Ascending aorta (tissue), 2 donors: Measurements from ENCODE around the gene UPK1A. TPM values are rescaled to one million over a fixed set of nuclear protein-coding genes. Genes with fewer than 3 reads are reported as not detected.
"Not testable (repeated sequence)": the region's sequence is repeated elsewhere in the genome, so short reads cannot be mapped to it uniquely, and the experiment has no call there.

Experiments
- DNase-seq, 2 donors: peaks; one replicate each; pipeline ENCODE4 v3.0.0-alpha.2; 2019; ENCODE audit warnings: low spot score in 2 of 2
- H3K27ac ChIP-seq, 2 donors: fragments of 200-600 bp; sonication (generic); one replicate each; pipeline ENCODE4 v1.5.1; 2016 to 2017; ENCODE audit warnings: mild to moderate bottlenecking in 1 of 2
- H3K27me3 ChIP-seq: fragments of 200-600 bp; sonication (generic); one replicate; pipeline ENCODE4 v1.5.1; 2017
- H3K36me3 ChIP-seq, 2 donors: fragments of 200-600 bp; sonication (generic); one replicate each; pipeline ENCODE4 v1.5.1; 2016
- H3K4me1 ChIP-seq, 2 donors: fragments of 200-600 bp; sonication (generic); one replicate each; pipeline ENCODE4 v1.5.1; 2016 to 2017; ENCODE audit warnings: mild to moderate bottlenecking in 1 of 2
- H3K4me3 ChIP-seq, 2 donors: fragments of 200-600 bp; sonication (generic); one replicate each; pipeline ENCODE4 v1.5.1; 2016 to 2017; ENCODE audit warnings: mild to moderate bottlenecking in 1 of 2
- H3K9me3 ChIP-seq, 2 donors: fragments of 200-600 bp; sonication (generic); one replicate each; pipeline ENCODE4 v1.5.1; 2016
- intact Hi-C: fragments of 100-400 bp; cut with DNase I; formaldehyde crosslinking; loops from one replicate; pipeline ENCODE4 v1.15.1; 2023
- total RNA-seq: library from RNA; depleted of rRNA; stranded (reverse); fragments of >200 nt; gene quantifications from one replicate; pipeline ENCODE4 v1.1.0, GENCODE V29; 2016
- TF ChIP-seq, protein P1 (sequence below), 3 experiments: fragments of 200-600 bp in 2 of 3; fragments of 450-650 bp in 1 of 3; sonication (generic) in 2 of 3; IDR thresholded peaks; one replicate each; pipeline ENCODE4 v1.5.1; 2016 to 2019; ENCODE audit warnings: antibody characterized with exemption in 3 of 3, mild to moderate bottlenecking in 1 of 3, moderate library complexity in 1 of 3

The UPK1A gene
- total RNA-seq, 1 donor from 2014 or later = not detected

DNA sequence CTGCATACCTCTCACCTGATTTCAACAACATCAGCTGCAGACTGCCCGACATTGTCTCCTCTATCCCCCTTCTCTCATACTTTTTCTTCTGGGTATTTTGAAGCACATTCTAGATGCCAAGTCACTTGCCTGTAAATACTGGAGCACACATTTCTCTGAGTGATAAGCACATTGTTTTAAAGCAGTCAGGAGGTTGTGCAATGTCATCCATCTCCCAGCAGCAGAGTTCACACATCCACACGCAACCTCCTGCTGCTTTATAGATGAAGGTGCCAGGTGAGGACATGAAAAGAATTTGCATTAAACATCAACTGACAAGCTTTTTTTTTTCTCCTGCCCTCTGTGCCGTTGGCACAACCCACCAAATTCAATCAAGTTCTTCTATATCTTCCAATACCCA, 5.5 kb downstream of the UPK1A start:
- Histone ChIP-seq H3K36me3 (no peaks in the 10 kb centered on the region), H3K9me3 (no peaks in the 10 kb centered on the region), H3K4me3 (no peak overlapping the region), H3K27me3 (peaks cover 3% of the 10 kb centered on the region), H3K4me1 (no peaks in the 10 kb centered on the region), H3K27ac (no peak overlapping the region)
- intact Hi-C loops = no loop called here
- no peak for DNase-seq
- TF ChIP-seq, protein P1, sequence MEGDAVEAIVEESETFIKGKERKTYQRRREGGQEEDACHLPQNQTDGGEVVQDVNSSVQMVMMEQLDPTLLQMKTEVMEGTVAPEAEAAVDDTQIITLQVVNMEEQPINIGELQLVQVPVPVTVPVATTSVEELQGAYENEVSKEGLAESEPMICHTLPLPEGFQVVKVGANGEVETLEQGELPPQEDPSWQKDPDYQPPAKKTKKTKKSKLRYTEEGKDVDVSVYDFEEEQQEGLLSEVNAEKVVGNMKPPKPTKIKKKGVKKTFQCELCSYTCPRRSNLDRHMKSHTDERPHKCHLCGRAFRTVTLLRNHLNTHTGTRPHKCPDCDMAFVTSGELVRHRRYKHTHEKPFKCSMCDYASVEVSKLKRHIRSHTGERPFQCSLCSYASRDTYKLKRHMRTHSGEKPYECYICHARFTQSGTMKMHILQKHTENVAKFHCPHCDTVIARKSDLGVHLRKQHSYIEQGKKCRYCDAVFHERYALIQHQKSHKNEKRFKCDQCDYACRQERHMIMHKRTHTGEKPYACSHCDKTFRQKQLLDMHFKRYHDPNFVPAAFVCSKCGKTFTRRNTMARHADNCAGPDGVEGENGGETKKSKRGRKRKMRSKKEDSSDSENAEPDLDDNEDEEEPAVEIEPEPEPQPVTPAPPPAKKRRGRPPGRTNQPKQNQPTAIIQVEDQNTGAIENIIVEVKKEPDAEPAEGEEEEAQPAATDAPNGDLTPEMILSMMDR (IDR thresholded peaks at IDR 0.05) = no peak

- peak overlapping the region; percentile 23 to 51 for H3K4me3 ChIP-seq
- TF ChIP-seq, protein P1 (IDR thresholded peaks at IDR 0.05) = no peak
- no peak overlapping the region for H3K27ac ChIP-seq
- H3K36me3 ChIP-seq = no peaks in the 10 kb centered on the region
- H3K4me1 ChIP-seq = no peaks in the 10 kb centered on the region
- H3K27me3 ChIP-seq = peaks cover 3% of the 10 kb centered on the region
- intact Hi-C loops = no loop called here
- H3K9me3 ChIP-seq = no peaks in the 10 kb centered on the region
- peak in 1 of 2 donors; percentile 68 for DNase-seq
These were observed 6.9 kb downstream of the UPK1A start for GRCh38 chr19:35673121-35673804.

- Histone ChIP-seq H3K9me3 (no peaks in the 10 kb centered on the region), H3K4me1 (no peaks in the 10 kb centered on the region), H3K27me3 (peaks cover 3% of the 10 kb centered on the region), H3K27ac (no peak overlapping the region), H3K36me3 (no peaks in the 10 kb centered on the region), H3K4me3 (no peak overlapping the region)
- intact Hi-C loops = no loop called here
- DNase-seq = no peak
- TF ChIP-seq, protein P1 (IDR thresholded peaks at IDR 0.05) = no peak
These were observed 9.3 kb downstream of the UPK1A start for GRCh38 chr19:35675589-35676140.

DNA sequence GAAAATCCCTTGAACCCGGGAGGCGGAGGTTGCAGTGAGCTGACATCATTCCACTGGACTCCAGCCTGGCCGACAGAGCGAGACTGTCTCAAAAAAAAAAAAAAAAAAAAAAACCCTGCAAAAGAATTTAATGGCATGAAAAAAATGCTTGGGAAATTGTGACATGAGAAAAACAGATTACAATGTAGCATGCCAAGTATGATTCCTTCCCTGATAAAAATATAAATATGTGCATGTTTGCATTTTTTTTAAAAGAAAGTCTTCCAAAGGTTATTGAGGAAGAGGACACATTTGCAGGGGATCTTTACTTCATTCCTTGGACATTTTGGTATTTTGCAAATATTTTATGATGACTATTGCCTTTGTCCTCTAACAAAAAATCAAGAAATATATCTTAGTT, 23.5 kb downstream of the UPK1A start:
- H3K9me3 ChIP-seq = no peaks in the 10 kb centered on the region
- H3K4me1 ChIP-seq = no peaks in the 10 kb centered on the region
- H3K27me3 ChIP-seq = no peaks in the 10 kb centered on the region
- no peak overlapping the region for H3K27ac ChIP-seq
- TF ChIP-seq, protein P1 (IDR thresholded peaks at IDR 0.05) = no peak
- intact Hi-C loops = no loop called here
- H3K36me3 ChIP-seq = no peaks in the 10 kb centered on the region
- H3K4me3 ChIP-seq = no peak overlapping the region
- DNase-seq = no peak

DNA sequence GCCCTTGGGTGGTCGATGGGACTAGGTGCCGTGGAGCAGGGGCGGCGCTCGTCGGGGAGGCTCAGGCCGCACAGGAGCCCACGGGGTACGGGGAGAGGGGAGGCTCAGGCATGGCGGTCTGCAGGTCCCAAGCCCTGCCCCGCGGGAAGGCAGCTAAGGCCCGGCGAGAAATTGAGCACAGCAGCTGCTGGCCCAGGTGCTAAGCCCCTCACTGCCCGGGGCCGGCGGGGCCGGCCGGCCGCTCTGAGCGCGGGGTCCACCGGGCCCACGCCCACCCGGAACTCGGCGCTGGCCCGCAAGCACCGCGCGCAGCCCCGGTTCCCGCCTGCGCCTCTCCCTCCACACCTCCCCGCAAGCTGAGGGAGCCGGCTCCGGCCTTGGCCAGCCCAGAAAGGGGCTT, 24.8 kb downstream of the UPK1A start:
- H3K27ac ChIP-seq, H3K27me3 ChIP-seq, DNase-seq, H3K36me3 ChIP-seq, H3K4me3 ChIP-seq, intact Hi-C loops, H3K4me1 ChIP-seq, H3K9me3 ChIP-seq: not testable (repeated sequence)

GRCh38 chr19:35692010-35692409, 25.7 kb downstream of the UPK1A start:
- intact Hi-C loops = loop anchor here (2.0 kb wide), 1 partner anchor 245 kb away; the partner anchor contains the start of gene LRFN3
- Histone ChIP-seq H3K4me3 (no peak overlapping the region), H3K27me3 (no peaks in the 10 kb centered on the region), H3K4me1 (no peaks in the 10 kb centered on the region), H3K27ac (no peak overlapping the region), H3K36me3 (no peaks in the 10 kb centered on the region), H3K9me3 (no peaks in the 10 kb centered on the region)
- TF ChIP-seq, protein P1 (IDR thresholded peaks at IDR 0.05) = no peak
- no peak for DNase-seq
